A549 (cell line): ENCODE results near the gene CORO2B. TPM values are rescaled to one million over a fixed set of nuclear protein-coding genes. Genes with fewer than 3 reads are reported as not detected.

Source experiments
- ATAC-seq, 2 experiments: fragments of 200-7000 bp in 1 of 2; fragments of >200 bp in 1 of 2; cut with Nextera tagmentation in 1 of 2; cut with Tn5 transposase in 1 of 2; 3 replicates each; pipeline versions ENCODE4 v1.8.0 to v1.9.1; 2018 to 2020; ENCODE audit warnings: mild to moderate bottlenecking in 1 of 2, moderate library complexity in 1 of 2
- CTCF ChIA-PET: fragments of 300-600 bp; sonication (Branson Sonifier 250); formaldehyde crosslinking; extraction: SDS; loops from one replicate; lab custom pipeline; 2021; ENCODE audit warnings: antibody characterized with exemption, inconsistent platforms; lab: Yijun Ruan, JAX
- POLR2A ChIA-PET: fragments of 350-600 bp; formaldehyde crosslinking; extraction: SDS; loops from one replicate; lab custom pipeline; 2021; ENCODE audit warnings: antibody characterized with exemption, inconsistent platforms; lab: Yijun Ruan, JAX
- DNase-seq, 2 experiments: peaks; one replicate each; pipeline versions ENCODE4 v3.0.0 to v3.0.0-alpha.2; 2011 to 2016; ENCODE audit warnings: low read depth in 1 of 2, low spot score in 1 of 2
- FAIRE-seq: peaks from 2 replicates; lab custom pipeline; 2011; peaks lifted over from hg19 to GRCh38; lab: Jason Lieb, UNC
- H3K27ac ChIP-seq, 2 experiments: fragments of >200 bp; sonication (Bioruptor Twin); formaldehyde crosslinking; 3 replicates each; pipeline ENCODE4 v1.5.1; 2016 to 2017
- H3K4me1 ChIP-seq: fragments of >200 bp; sonication (Bioruptor Twin); formaldehyde crosslinking; 3 replicates; pipeline ENCODE4 v1.6.1; 2016
- H3K4me2 ChIP-seq: fragments of >200 bp; sonication (Bioruptor Twin); formaldehyde crosslinking; 3 replicates; pipeline ENCODE4 v1.6.1; 2016
- H3K4me3 ChIP-seq: fragments of >200 bp; sonication (Bioruptor Twin); formaldehyde crosslinking; 3 replicates; pipeline ENCODE4 v1.5.1; 2016
- H3K9me3 ChIP-seq: fragments of >200 bp; sonication (Bioruptor Twin); formaldehyde crosslinking; 3 replicates; pipeline ENCODE4 v1.6.1; 2016
- CBX8 ChIP-seq: fragments of 200-600 bp; sonication (generic); IDR thresholded peaks from 2 replicates; pipeline ENCODE4 v1.6.1; 2016
- EP300 ChIP-seq, 2 experiments: fragments of >200 bp; sonication (Bioruptor Twin); formaldehyde crosslinking; IDR thresholded peaks; 2 replicates in 1 of 2; 3 replicates in 1 of 2; pipeline ENCODE4 v1.6.1; 2016 to 2017
- ESRRA ChIP-seq: fragments of 150-350 bp; IDR thresholded peaks from 2 replicates; pipeline ENCODE4 v1.6.1; 2014; ENCODE audit warnings: mild to moderate bottlenecking, low read length, borderline replicate concordance
- FOSB ChIP-seq: fragments of 250-450 bp; sonication (Bioruptor Pico); IDR thresholded peaks from 2 replicates; pipeline ENCODE4 v1.5.0; 2020; ENCODE audit warnings: mild to moderate bottlenecking, moderate library complexity
- GATA3 ChIP-seq: IDR thresholded peaks from 2 replicates; pipeline ENCODE4 v1.6.1; 2012; ENCODE audit warnings: borderline replicate concordance
- HES2 ChIP-seq: fragments of >200 bp; sonication (Bioruptor Twin); formaldehyde crosslinking; IDR thresholded peaks from 2 replicates; pipeline ENCODE4 v1.6.1; 2016
- HEYL ChIP-seq: fragments of 250-450 bp; sonication (Bioruptor Pico); IDR thresholded peaks from 2 replicates; pipeline ENCODE4 v1.8.0; 2021; ENCODE audit warnings: mild to moderate bottlenecking, moderate library complexity
- JUNB ChIP-seq: fragments of >200 bp; sonication (Bioruptor Twin); formaldehyde crosslinking; IDR thresholded peaks from 2 replicates; pipeline ENCODE4 v1.6.1; 2016
- MAZ ChIP-seq: fragments of 150-350 bp; IDR thresholded peaks from 2 replicates; pipeline ENCODE4 v1.6.1; 2014; ENCODE audit warnings: antibody characterized with exemption, low read depth, low read length, borderline replicate concordance
- MYC ChIP-seq: IDR thresholded peaks from 2 replicates; pipeline ENCODE4 v1.6.1; 2012; ENCODE audit warnings: mild to moderate bottlenecking, inconsistent platforms, low read length, improper control_type of control experiment, borderline replicate concordance
- NFE2L2 ChIP-seq: fragments of 150-350 bp; conservative IDR thresholded peaks from 2 replicates; pipeline ENCODE4 v1.6.1; 2014; ENCODE audit warnings: low read length
- POLR2A ChIP-seq: IDR thresholded peaks from 2 replicates; pipeline ENCODE4 v1.6.1; 2012; ENCODE audit warnings: mild to moderate bottlenecking, low read length
- POLR2AphosphoS2 ChIP-seq: conservative IDR thresholded peaks from 2 replicates; pipeline ENCODE4 v1.6.1; 2012; ENCODE audit warnings: low read length, improper control_type of control experiment, inconsistent platforms
- RARB ChIP-seq: fragments of 250-450 bp; sonication (Bioruptor Pico); IDR thresholded peaks from 2 replicates; pipeline ENCODE4 v1.8.0; 2021; ENCODE audit warnings: mild to moderate bottlenecking, moderate library complexity
- RCOR1 ChIP-seq: fragments of 150-350 bp; IDR thresholded peaks from 2 replicates; pipeline ENCODE4 v1.6.1; 2014; ENCODE audit warnings: antibody characterized with exemption, low read length, low read depth
- RFX5 ChIP-seq: fragments of 450-650 bp; IDR thresholded peaks from 2 replicates; pipeline ENCODE4 v1.7.1; 2014; ENCODE audit warnings: antibody characterized with exemption, mild to moderate bottlenecking, moderate library complexity
- SMC3 ChIP-seq: fragments of >200 bp; sonication (Bioruptor Twin); formaldehyde crosslinking; IDR thresholded peaks from 3 replicates; pipeline ENCODE4 v1.6.1; 2018; ENCODE audit warnings: inconsistent platforms
- TFCP2L1 ChIP-seq: fragments of 250-450 bp; sonication (Bioruptor Pico); IDR thresholded peaks from 2 replicates; pipeline ENCODE4 v1.5.0; 2021; ENCODE audit warnings: mild to moderate bottlenecking
- USF2 ChIP-seq: fragments of 450-650 bp; IDR thresholded peaks from 2 replicates; pipeline ENCODE4 v1.6.1; 2014; ENCODE audit warnings: antibody characterized with exemption
- ZFP36 ChIP-seq: fragments of 450-650 bp; IDR thresholded peaks from 2 replicates; pipeline ENCODE4 v1.6.1; 2014; ENCODE audit warnings: borderline replicate concordance; ENCODE audit not compliant: partially characterized antibody
- WGBS: methylation state at CpG from one replicate; pipeline ENCODE4 v1.1.6; 2017; ENCODE audit errors: missing lambda C conversion rate; 5-methylcytosine and 5-hydroxymethylcytosine counted together
- polyA plus RNA-seq, 4 experiments: library from polyadenylated mRNA; depleted of rRNA in 3 of 4; stranded (reverse); fragments of >200 nt; fragmentation: RNase III in 1 of 4; extraction: RNeasy Plus Mini Kit Qiagen cat#74134 plus additional on column Dnase treatment in 1 of 4; gene quantifications; 2 replicates in 3 of 4; 3 replicates in 1 of 4; pipeline ENCODE4 v1.2.3, GENCODE V29; 2011 to 2017
- TF ChIP-seq, protein P1 (sequence below): fragments of 250-450 bp; sonication (Bioruptor Pico); IDR thresholded peaks from 2 replicates; pipeline ENCODE4 v1.5.0; 2020; ENCODE audit warnings: low read depth, mild to moderate bottlenecking, moderate library complexity

The CORO2B gene
- polyA plus RNA-seq, 2 of the 4 experiments (the other 2 are of a cell fraction) = 2.0 to 2.3 TPM

DNA sequence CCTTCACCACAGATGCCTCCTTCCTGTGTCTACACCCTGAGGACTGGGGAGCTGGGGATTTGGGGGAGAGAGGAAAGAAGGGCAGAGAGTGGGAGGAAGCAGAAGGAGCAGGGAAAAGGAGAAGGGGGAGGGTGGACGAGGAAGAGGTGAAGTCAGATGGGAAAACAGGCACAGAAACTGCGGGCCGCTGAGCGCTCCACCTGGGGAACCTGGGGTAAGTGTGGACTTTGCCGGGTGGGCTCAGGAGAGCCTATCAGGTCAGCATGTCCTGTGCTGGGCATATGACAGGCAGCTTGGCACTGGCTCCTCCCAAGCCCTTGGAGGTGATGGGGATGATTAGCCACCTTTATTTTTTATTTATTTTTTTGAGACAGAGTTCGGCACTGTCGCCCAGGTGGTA is 62.6 kb downstream of the CORO2B start (continued):
- TF ChIP-seq FOSB (CRISPR knock-in tag) (no peak), POLR2A (no peak), MYC (no peak), RCOR1 (no peak), JUNB (no peak), NFE2L2 (no peak)

GRCh38 chr15:68642491-68642845 is 63.7 kb downstream of the CORO2B start:
- ChIA-PET CTCF (interaction anchor here (1.0 to 3.4 kb wide), 5 partner anchors 8 to 89 kb away, joined by 3 to 23 read pairs (median 3); no protein-coding TSS in a partner anchor), POLR2A (no interaction called here)
- TF ChIP-seq EP300 (IDR thresholded peaks at IDR 0.05) (no peak), POLR2A (no peak), CBX8 (no peak), NFE2L2 (no peak), HEYL (CRISPR knock-in tag) (no peak), RFX5 (no peak), USF2 (no peak), POLR2AphosphoS2 (no peak)
- no peak for DNase-seq
- no peak overlapping the region for H3K4me2 ChIP-seq
- 79% methylated on average over 5 of the region's 5 CpGs for WGBS
- no peak overlapping the region for H3K4me3 ChIP-seq
- H3K27ac ChIP-seq = peak overlapping the region in 1 of 2 experiments; percentile 71; a peak in 2 of 6 replicates
- no peaks in the 10 kb centered on the region for H3K9me3 ChIP-seq
- peaks cover 29% of the 10 kb centered on the region for H3K4me1 ChIP-seq
- peak in 1 of 2 experiments; percentile 18; a peak in 2 of 6 replicates for ATAC-seq
- no peak for FAIRE-seq

DNA sequence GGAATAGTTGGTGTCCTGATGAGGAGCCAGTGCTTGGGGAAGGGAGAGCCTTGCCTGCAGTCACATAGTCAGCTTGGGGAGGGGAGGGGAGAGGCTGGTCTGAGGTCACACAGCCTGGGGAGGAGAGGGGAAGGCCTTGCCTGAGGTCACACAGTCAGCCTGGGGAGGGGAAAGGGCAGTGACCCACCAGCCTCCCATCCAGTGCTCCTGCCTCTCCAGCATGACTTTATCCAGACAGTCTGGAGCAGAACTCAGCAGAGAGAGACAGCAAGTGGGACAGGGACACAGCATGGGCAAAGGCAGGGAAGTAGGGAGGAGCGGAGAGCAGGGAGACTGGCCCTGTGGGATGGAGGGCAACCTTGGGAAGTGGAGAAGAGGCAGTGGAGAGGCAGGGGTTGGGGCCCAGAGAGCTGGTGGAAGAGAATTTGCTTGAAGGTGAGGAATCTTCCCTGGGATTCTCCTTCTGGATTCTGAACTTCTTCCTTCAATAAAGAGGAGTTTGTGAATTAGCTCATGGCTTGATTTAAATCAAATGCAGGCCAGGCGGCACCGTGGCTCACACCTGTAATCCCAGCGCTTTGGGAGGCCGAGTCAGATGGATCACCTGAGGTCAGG is 64.5 kb downstream of the CORO2B start:
- WGBS = 83% methylated on average over 5 of the region's 5 CpGs
- ATAC-seq (peak; percentile 27 to 35; a peak in 4 of 6 replicates), FAIRE-seq (no peak), DNase-seq (no peak)
- Histone ChIP-seq H3K4me3 (no peak overlapping the region), H3K4me1 (peaks cover 29% of the 10 kb centered on the region), H3K4me2 (peak overlapping the region; percentile 7; the same call in 1 of the 3 replicates), H3K27ac (peak overlapping the region; percentile 54 to 71), H3K9me3 (no peaks in the 10 kb centered on the region)
- ChIA-PET POLR2A (no interaction called here), CTCF (interaction anchor here (1.0 to 4.2 kb wide), 7 partner anchors 8 to 90 kb away, joined by 3 to 23 read pairs (median 4); no protein-coding TSS in a partner anchor)
- TF ChIP-seq JUNB (no peak), HES2 (no peak), TFCP2L1 (no peak), SMC3 (no peak), MAZ (no peak), ESRRA (no peak), RARB (CRISPR knock-in tag) (no peak), RFX5 (no peak), ZFP36 (no peak), GATA3 (no peak)
- TF ChIP-seq, protein P1, sequence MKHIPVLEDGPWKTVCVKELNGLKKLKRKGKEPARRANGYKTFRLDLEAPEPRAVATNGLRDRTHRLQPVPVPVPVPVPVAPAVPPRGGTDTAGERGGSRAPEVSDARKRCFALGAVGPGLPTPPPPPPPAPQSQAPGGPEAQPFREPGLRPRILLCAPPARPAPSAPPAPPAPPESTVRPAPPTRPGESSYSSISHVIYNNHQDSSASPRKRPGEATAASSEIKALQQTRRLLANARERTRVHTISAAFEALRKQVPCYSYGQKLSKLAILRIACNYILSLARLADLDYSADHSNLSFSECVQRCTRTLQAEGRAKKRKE (CRISPR knock-in tag) = no peak
